Stimulated activated CD8-positive, alpha-beta memory T cell treated with anti-CD3 and anti-CD28 coated beads, Interleukin-7, amount 100 ng/mL, for 48 hours (primary cell): ENCODE results near the gene TOB2.

ENCODE experiments used
- DNase-seq, 2 donors: peaks; one replicate each; pipeline ENCODE4 v3.0.0-alpha.2; 2020; ENCODE audit warnings: low read depth in 1 of 2; ENCODE audit errors: extremely low read depth in 1 of 2

TOB2 gene

DNA sequence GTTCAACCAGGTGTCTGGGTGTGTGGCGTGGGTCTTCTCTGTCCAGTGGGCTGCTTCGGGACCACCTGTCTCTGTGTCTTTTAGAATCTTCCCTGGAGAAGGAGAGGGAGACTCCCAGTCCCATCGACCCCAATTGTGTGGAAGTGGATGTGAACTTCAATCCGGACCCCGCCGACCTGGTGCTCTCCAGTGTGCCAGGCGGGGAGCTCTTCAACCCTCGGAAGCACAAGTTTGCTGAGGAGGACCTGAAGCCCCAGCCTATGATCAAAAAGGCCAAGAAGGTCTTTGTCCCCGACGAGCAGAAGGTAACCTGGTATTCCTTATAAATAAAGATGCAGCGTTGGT is 52.6 kb downstream of the TOB2 start:
- no peak for DNase-seq

DNA sequence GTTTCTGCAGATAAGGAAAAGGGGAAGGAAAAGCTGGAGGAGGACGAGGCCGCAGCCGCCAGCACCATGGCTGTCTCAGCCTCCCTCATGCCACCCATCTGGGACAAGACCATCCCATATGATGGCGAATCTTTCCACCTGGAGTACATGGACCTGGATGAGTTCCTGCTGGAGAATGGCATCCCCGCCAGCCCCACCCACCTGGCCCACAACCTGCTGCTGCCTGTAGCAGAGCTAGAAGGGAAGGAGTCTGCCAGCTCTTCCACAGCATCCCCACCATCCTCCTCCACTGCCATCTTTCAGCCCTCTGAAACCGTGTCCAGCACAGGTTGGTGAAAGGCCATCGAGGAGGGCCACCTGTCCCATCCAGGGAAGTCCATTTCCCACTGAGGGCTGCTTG is 59.3 kb downstream of the TOB2 start:
- no peak for DNase-seq

DNA sequence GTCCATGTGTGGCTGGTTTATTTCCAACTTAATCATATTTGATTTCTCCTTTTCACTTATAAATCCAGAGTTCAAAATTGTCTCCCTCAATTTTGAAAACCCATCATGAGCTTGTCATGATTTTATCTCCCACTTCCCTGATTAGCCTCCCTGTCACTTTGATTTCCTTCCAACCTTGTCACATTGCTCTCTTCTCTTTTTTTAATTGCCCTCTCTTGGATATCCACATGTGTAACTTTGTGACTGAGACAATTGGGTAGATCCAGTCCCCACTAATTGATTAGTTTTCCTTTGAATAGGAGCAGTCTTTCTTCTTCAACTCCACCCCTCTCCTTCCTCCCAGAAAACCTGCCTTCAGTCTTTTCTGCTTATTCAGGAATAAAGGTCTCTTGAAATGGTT is 62.5 kb downstream of the TOB2 start:
- no peak for DNase-seq
